Stimulated activated CD8-positive, alpha-beta memory T cell treated with anti-CD3 and anti-CD28 coated beads, Interleukin-15, amount 100 ng/mL, for 24 hours (primary cell): ENCODE measurements around the gene ABL1.

Source experiments
- DNase-seq: peaks from one replicate; pipeline ENCODE4 v3.0.0-alpha.2; 2020; ENCODE audit warnings: low read depth

The ABL1 gene

GRCh38 chr9:130890870-130891687 is 56.0 kb downstream of the ABL1 start:
- DNase-seq = no peak

- no peak for DNase-seq
Measured at GRCh38 chr9:130891688-130892476, 56.8 kb downstream of the ABL1 start.

GRCh38 chr9:130892477-130893304 is 57.6 kb downstream of the ABL1 start:
- no peak for DNase-seq

- DNase-seq = no peak
Measured at GRCh38 chr9:130893341-130894101, 58.5 kb downstream of the ABL1 start.

- DNase-seq = no peak
Measured at GRCh38 chr9:130894546-130894945, 59.5 kb downstream of the ABL1 start.

- no peak for DNase-seq
Measured at GRCh38 chr9:130895038-130895437, 60.0 kb downstream of the ABL1 start.

- no peak for DNase-seq
Measured at GRCh38 chr9:130895481-130896232, 60.6 kb downstream of the ABL1 start.

- DNase-seq = no peak
Measured at GRCh38 chr9:130896233-130897014, 61.4 kb downstream of the ABL1 start, which contains the start of gene QRFP. TSS of gene QRFP (minus strand) at chr9:130896812. CDS start at chr9:130893838, 2,974 bp downstream.

GRCh38 chr9:130897105-130897751 is 62.2 kb downstream of the ABL1 start:
- DNase-seq = no peak

GRCh38 chr9:130897848-130898551 is 62.9 kb downstream of the ABL1 start:
- no peak for DNase-seq

GRCh38 chr9:130898552-130898852 is 63.4 kb downstream of the ABL1 start:
- no peak for DNase-seq

GRCh38 chr9:130899051-130899748 is 64.1 kb downstream of the ABL1 start:
- DNase-seq = no peak

- no peak for DNase-seq
Measured at GRCh38 chr9:130900701-130901497, 65.8 kb downstream of the ABL1 start.

- no peak for DNase-seq
Measured at GRCh38 chr9:130901498-130902203, 66.6 kb downstream of the ABL1 start.

GRCh38 chr9:130902204-130903185 is 67.4 kb downstream of the ABL1 start:
- DNase-seq = no peak
